Fibroblast of peridontal ligament (primary cell): ENCODE results near the gene CCM2L.
A peak's percentile ranks its signal among the peaks of the same experiment; 100 is the strongest.

Source experiments
- DNase-seq: peaks from one replicate; pipeline ENCODE4 v3.0.0-alpha.2; 2010; ENCODE audit errors: extremely low read depth

The CCM2L gene

DNA sequence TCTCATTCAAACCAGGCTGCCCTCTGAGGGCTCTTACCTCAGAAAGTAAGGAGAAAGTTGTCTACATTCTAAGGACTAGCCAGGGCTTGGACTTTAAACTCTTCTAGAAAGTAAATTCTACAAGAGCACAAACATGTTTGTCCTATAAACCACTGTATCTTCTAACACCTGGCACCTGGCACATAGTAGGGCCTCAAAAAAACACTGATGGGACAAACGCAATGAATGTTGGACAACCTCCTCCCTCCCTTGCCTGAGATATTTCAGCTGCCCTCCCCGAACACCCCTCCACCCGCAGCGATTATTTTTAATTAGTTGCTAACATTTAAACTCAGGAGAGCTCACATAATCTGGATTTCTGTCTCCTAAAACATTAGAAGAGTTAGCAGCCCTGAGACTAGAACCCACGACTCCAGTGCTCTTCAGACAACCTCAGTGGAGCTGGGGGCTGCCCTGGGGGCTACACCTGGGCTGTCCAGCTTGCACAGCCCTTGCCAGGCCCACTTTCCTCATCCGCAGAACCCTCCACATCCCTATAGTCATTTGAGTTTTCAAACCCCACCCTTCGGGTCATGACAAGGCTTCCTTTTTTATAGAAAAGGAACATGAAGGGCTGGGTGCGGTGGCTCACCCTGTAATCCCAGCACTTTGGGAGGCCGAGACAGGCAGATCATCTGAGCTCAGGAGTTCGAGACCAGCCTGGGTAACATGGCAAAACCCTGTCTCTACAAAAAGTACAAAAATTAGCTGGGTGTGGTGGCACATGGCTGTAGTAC, 46.7 kb downstream of the CCM2L start:
- DNase-seq: no peak

DNA sequence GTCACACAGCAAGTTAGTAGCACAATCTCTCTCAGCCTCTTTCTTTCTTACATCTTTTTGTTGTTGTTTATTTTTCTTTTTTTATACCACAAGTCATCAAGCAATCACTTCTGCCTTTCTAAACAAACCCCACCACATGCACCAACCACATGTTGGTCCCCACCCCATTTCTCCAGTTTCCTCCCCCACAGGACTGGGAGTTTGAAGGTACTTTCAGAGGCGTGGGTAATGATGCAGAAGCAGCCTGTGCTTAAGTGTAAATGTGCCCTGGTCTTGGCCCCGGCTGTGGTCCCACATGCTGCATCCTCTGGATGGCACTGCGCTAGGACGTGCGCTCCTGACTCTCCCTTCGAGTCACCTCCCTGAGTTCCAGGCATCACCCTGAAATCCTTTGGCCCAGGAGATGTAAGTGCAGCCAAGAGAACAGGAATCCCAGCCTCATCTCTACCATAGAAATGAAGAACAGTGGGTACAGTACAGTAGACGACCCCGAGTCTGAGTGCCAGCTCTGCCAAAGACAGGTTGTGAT, 47.5 kb downstream of the CCM2L start:
- DNase-seq: no peak

GRCh38 chr20:32059189-32059588, 49.0 kb downstream of the CCM2L start:
- DNase-seq: no peak

GRCh38 chr20:32062776-32063170, 52.5 kb downstream of the CCM2L start:
- no peak for DNase-seq

DNA sequence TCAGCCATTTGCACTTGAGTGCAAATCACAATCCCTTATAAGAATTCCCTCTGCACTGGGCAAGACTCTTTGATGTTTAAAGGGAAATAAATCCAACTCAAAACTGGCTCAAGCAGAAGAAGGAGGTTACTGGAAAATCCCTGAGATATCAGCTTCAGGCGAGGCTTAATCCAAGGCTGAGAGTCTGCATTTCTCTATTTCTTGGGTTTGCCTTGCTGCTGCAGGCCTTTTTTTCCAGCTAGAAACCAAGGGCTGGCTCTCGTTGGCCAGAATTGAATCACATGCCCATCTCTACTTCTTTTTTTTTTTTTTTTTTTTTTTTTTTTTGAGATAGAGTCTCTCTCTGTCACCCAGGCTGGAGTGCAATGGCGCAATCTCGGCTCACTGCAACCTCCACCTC, 53.5 kb downstream of the CCM2L start:
- DNase-seq: no peak

- no peak for DNase-seq
Measured at GRCh38 chr20:32064667-32065066, 54.4 kb downstream of the CCM2L start.

DNA sequence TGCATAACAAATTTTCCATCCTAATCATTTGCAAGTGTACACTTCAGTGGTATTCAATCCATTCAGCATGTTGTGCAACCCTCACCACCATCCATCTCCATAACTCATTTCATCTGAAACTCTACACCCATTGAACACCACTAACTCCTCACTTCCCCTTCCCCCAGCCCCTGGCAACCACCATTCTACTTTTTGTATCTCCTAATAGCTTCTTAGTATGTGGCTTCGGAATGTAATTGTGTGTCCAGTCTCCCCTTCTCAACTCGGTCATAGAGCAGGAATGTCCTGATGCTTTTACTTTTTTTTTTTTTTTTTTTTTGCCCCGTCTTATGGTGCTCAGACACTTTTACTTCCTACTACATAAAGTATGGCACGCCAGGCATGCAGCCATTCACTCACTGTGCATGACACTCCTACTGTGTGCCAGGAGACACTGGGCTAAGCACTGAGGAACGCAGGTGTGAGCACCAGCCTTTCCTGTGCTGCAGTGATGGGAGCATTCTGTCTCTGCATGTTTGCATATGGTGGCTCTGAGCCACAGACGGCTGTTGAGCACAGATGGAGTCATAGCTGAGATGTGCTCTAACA, 57.1 kb downstream of the CCM2L start:
- DNase-seq: peak; percentile 95

- DNase-seq: no peak
Measured at GRCh38 chr20:32068174-32068573, 57.9 kb downstream of the CCM2L start.

DNA sequence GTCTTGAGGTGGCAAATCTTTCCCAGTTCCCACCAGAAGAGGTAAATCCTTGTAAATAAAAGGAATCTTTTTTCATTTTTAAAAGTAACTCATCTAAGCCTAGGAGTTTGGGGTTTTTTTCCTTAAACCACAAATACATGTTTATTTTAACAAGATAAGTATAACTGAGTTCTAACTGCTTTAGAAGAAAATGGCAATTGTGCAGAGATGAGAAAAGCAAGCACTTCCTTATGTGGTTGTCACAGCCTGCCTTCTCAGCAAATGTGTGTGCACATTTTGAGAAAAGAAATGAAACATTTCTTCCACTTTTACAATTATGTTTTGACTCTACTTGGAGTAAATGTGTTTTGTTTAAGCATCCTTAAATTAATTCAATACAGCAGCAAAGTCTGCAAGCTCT, 59.5 kb downstream of the CCM2L start:
- peak; percentile 29 for DNase-seq

DNA sequence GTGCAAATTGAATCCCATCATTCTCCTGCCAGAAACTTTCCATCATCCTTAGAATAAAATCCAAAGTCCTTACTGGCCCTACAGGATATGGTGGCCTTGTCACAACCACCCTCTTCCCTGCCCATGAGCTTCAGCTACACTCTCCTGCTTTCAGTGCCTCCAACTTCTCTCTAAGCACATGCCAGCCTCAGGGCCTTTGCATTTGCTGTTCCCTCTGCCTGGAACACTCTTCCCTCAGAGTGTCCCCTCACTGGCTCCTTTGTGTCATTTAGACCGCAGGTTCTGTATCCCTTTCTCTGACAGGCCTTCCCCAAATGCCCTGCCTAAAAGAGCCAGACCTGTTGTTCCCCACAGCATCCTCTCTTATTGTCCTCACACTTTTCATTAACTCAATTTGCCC, 60.0 kb downstream of the CCM2L start:
- DNase-seq: no peak

DNA sequence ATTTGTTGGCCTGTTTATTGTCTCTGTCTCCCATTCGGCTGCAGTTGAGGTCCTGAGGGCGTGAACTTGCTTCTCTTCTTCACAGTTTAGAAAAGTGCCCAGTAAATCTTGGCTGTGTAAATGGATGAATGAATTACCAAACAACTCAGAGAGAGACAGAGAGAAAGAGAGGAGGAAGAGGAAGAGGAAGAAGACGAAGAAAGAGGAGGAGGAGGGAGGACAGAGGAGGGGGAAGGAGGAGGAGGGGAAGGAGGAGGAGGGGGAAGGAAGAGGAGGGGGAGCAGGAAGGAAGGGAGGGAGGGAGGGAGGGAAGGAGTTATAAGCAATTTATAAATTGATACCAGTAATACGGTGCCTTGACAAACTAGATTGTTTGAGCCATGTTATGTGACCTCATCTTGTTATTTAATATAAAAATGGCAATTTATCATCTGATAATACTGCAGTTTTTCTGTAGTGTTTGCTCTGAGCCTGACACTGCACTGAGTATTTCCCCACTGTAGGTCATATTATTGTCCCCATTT, 60.5 kb downstream of the CCM2L start:
- DNase-seq: no peak

GRCh38 chr20:32071395-32072167, 61.3 kb downstream of the CCM2L start:
- DNase-seq: no peak

DNA sequence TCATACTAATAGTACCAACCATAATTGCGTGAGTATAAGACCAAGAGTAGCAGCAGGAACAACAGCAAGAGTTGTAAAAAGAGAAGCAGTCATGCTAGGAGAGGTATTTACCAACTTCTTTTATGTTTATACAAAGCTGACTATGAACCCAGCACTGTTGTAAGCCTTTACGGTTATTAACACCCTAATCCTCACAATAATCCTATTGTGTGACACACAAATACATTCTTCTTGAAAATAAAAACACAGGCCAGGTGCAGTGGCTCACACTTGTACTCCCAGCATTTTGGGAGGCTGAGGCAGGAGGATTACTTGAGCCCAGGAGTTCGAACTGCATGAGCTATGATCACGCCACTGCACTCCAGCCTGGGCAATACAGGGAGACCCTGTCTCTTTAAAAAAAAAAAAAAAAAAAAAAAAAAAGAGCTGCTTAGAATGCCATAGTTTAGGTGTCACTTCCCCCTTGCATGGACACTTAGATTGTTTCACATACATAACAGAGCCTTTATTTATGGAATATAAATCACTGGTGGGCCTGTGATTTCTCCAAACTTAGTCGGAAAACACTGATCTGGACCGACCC, 62.0 kb downstream of the CCM2L start:
- DNase-seq: no peak

- no peak for DNase-seq
Measured at GRCh38 chr20:32075534-32075933, 65.3 kb downstream of the CCM2L start.

- no peak for DNase-seq
Measured at GRCh38 chr20:32077190-32077589, 67.0 kb downstream of the CCM2L start.

- DNase-seq: no peak
Measured at GRCh38 chr20:32078322-32078721, 68.1 kb downstream of the CCM2L start.

- DNase-seq: no peak
Measured at GRCh38 chr20:32078791-32079190, 68.6 kb downstream of the CCM2L start.

GRCh38 chr20:32079655-32080109, 69.4 kb downstream of the CCM2L start:
- DNase-seq: no peak

GRCh38 chr20:32080783-32081182, 70.5 kb downstream of the CCM2L start:
- no peak for DNase-seq
